HG03342 (cell line): ENCODE data around the gene TRMT1.

Source experiments
- ATAC-seq: cut with Tn5 transposase; IDR thresholded peaks from one replicate; pipeline ENCODE4 v1.9.1; 2021; ENCODE audit warnings: mild to moderate bottlenecking, moderate library complexity; ENCODE audit not compliant: unreplicated experiment

TRMT1 gene

DNA sequence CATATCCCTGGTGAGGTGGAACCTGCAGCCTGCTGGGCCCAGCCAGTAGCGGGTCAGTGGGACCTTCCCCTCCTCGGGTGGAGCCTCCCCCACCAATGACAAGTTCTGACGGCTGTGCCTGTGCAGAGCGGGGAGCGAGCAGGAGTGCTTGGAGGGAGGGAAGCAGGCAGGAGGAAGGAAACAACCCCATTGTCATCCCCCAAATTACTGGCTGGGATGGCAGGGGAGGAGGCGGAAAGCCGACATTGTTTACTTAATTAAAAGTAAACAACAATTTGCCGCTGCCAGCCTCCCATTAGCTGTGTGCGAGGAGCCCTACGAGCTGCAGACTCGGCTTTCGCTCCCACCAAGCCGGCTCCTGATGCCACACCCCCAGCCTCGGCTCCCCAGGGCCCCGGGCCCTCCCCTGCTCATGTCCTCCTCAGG, 59.4 kb downstream of the TRMT1 start:
- no peak for ATAC-seq

DNA sequence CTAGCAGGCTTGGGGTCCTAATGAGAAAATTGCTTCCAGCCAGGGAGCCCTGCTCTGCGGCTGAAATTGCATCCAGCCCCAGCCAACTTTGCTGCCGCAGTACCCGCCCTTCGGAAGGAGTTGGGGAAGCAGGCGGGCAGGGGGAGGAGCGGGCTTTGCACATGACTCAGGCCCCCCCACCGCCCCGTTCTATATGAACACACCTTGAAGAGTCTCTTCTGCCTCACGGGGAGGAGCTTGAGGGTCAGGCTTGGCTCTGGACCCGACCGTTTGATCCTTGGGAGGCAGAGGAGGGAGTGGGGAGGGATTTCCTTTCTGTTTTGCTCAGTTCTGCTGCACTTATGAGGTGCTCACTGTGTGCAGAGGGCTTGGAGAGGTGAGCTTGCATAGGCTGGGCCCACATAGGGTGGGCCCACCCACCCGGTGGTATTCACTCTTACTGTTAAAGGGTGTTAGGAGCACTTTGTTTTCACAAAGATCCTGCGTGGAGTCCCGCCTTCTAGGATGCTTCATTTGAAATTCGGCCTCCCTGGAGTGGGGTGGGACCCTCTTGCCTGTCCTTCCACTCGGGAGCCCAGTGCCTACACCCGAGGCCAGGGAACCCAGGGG, 60.4 kb downstream of the TRMT1 start:
- ATAC-seq: no peak

- ATAC-seq: no peak
These were observed 61.1 kb downstream of the TRMT1 start for GRCh38 chr19:13055213-13056051.
